Stomach (tissue), 9 donors: Measurements from ENCODE around the gene VAPB. TPM values are rescaled to one million over a fixed set of nuclear protein-coding genes. Genes with fewer than 3 reads are reported as not detected.
A peak's percentile ranks its signal among the peaks of the same experiment; 100 is the strongest.

Experiments used
- DNase-seq, 2 donors: peaks; one replicate each; pipeline versions ENCODE4 v3.0.0 to v3.0.0-alpha.2; 2013 to 2019
- H3K27ac ChIP-seq, 5 donors: fragments of 200-600 bp in 4 of 5; sonication (generic) in 4 of 5; one replicate each; pipeline ENCODE4 v1.5.1; 2013 to 2019; ENCODE audit warnings: mild to moderate bottlenecking in 1 of 5, moderate library complexity in 1 of 5
- H3K27me3 ChIP-seq, 3 donors: fragments of 200-600 bp; sonication (generic); one replicate each; pipeline ENCODE4 v1.5.1; 2017 to 2019; ENCODE audit warnings: mixed run types in 1 of 3
- H3K36me3 ChIP-seq, 4 donors: fragments of 200-600 bp; sonication (generic); 1 replicate in 3 of 4; 2 replicates in 1 of 4; pipeline ENCODE4 v1.5.1; 2016 to 2019
- H3K4me1 ChIP-seq, 4 donors: fragments of 200-600 bp; sonication (generic); one replicate each; pipeline ENCODE4 v1.5.1; 2016 to 2019
- H3K4me3 ChIP-seq, 4 donors: fragments of 200-600 bp; sonication (generic) in 3 of 4; one replicate each; pipeline ENCODE4 v1.5.1; 2016 to 2019; ENCODE audit warnings: mild to moderate bottlenecking in 1 of 4
- H3K9me3 ChIP-seq, 4 donors: fragments of 200-600 bp; sonication (generic); one replicate each; pipeline ENCODE4 v1.5.1; 2016 to 2019
- EP300 ChIP-seq: sonication (generic); formaldehyde crosslinking; IDR thresholded peaks from one replicate; pipeline ENCODE4 v1.6.1; 2017; ENCODE audit warnings: antibody characterized with exemption
- POLR2A ChIP-seq, 4 donors: fragments of 450-650 bp; IDR thresholded peaks; one replicate each; pipeline ENCODE4 v1.6.1; 2016; ENCODE audit warnings: antibody characterized with exemption in 4 of 4, control low read depth in 2 of 4, mild to moderate bottlenecking in 1 of 4, moderate library complexity in 1 of 4
- POLR2AphosphoS5 ChIP-seq, 3 donors: sonication (generic); formaldehyde crosslinking; IDR thresholded peaks; one replicate each; pipeline ENCODE4 v1.6.1; 2016; ENCODE audit warnings: antibody characterized with exemption in 3 of 3
- WGBS, 5 donors: extraction: QIAGEN DNeasy Blood & Tissue Kit in 3 of 5; methylation state at CpG; one replicate each; pipeline versions ENCODE4 v1.1.5 to v1.1.7; 2013 to 2018; 5-methylcytosine and 5-hydroxymethylcytosine counted together
- intact Hi-C: fragments of 100-400 bp; cut with DNase I; formaldehyde crosslinking; loops from one replicate; pipeline ENCODE4 v1.15.1; 2023; ENCODE audit warnings: low total_unique reads
- polyA plus RNA-seq, 3 donors: library from polyadenylated mRNA; stranded (reverse); fragments of 200-250 nt; gene quantifications; one replicate each; pipeline ENCODE4 v1.2.3, GENCODE V29; 2013
- total RNA-seq, 5 donors: library from RNA; depleted of rRNA; stranded (reverse); fragments of >200 nt; gene quantifications; one replicate each; pipeline versions ENCODE4 v1.1.0 to v1.2.3, GENCODE V29; 2014 to 2016
- TF ChIP-seq, protein P1 (sequence below), 7 experiments: fragments of 450-650 bp in 4 of 7; fragments of 200-600 bp in 3 of 7; sonication (generic) in 3 of 7; IDR thresholded peaks; one replicate each; pipeline ENCODE4 v1.5.1; 2016 to 2019; ENCODE audit warnings: antibody characterized with exemption in 7 of 7, control low read depth in 2 of 7, mild to moderate bottlenecking in 1 of 7
- donor health status: healthy with polysubstance abuse.
- donor health status: Bipolar disorder and iron deficiency.
- donor health status: healthy.

Gene VAPB
- total and polyA plus RNA-seq, 8 donors: 7.6 to 40.6 (median 18.2) TPM

DNA sequence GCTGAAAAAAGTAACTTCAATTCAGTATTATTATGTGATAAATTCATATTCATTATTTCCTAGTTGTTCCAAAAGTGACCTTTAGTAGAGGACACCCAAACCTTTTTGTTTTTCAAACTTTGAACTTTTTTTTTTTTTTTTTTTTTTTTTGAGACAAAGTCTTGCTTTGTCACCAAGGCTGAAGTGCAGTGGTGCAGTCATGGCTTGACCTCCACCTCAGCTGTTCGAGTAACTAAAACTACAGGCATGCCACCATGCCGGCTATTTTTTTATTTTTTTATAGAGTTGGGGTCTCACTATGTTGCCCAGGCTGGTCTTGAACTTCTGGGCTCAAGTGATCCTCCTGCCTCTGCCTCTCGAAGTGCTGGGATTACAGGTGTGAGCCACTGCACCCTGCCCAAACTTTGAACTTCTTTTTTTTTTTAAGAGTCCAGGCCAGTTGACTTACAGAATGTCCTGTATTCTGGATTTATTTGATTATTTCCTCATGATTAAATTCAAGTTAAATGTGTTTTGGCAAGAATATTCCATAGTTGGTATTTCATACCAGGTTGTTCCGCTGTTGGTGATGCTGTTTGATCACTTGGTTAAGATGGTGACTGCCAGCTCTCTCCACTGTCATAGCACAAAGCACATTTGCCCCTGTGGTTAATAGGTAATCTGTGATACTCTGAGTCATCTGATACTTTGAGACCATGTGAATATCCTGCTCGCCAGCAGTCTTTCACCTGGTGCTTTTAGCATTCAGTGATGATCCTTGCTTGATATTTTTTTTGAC lies 48.0 kb downstream of the VAPB start:
- Histone ChIP-seq H3K27ac (no peak overlapping the region), H3K4me1 (peaks cover 10 to 24% (median 19%) of the 10 kb centered on the region in 4 donors), H3K36me3 (peaks cover 0 to 43% (median 30%) of the 10 kb centered on the region in 4 donors), H3K9me3 (no peaks in the 10 kb centered on the region), H3K27me3 (no peaks in the 10 kb centered on the region), H3K4me3 (no peak overlapping the region)
- intact Hi-C loops: no loop called here
- TF ChIP-seq EP300 (no peak), POLR2A (IDR thresholded peaks at IDR 0.05) (no peak), POLR2AphosphoS5 (IDR thresholded peaks at IDR 0.05) (no peak)
- TF ChIP-seq, protein P1, sequence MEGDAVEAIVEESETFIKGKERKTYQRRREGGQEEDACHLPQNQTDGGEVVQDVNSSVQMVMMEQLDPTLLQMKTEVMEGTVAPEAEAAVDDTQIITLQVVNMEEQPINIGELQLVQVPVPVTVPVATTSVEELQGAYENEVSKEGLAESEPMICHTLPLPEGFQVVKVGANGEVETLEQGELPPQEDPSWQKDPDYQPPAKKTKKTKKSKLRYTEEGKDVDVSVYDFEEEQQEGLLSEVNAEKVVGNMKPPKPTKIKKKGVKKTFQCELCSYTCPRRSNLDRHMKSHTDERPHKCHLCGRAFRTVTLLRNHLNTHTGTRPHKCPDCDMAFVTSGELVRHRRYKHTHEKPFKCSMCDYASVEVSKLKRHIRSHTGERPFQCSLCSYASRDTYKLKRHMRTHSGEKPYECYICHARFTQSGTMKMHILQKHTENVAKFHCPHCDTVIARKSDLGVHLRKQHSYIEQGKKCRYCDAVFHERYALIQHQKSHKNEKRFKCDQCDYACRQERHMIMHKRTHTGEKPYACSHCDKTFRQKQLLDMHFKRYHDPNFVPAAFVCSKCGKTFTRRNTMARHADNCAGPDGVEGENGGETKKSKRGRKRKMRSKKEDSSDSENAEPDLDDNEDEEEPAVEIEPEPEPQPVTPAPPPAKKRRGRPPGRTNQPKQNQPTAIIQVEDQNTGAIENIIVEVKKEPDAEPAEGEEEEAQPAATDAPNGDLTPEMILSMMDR (IDR thresholded peaks at IDR 0.05): no peak
- no peak for DNase-seq
- WGBS, 5 donors: 73 to 95% (median 89%) methylated on average over 5 of the region's 5 CpGs

GRCh38 chr20:58438970-58439808 lies 50.2 kb downstream of the VAPB start:
- peak overlapping the region in 1 of 5 donors; percentile 23 for H3K27ac ChIP-seq
- H3K9me3 ChIP-seq: no peaks in the 10 kb centered on the region
- TF ChIP-seq, protein P1 (IDR thresholded peaks at IDR 0.05): no peak
- no peak for TF ChIP-seq POLR2A (IDR thresholded peaks at IDR 0.05)
- TF ChIP-seq POLR2AphosphoS5 (IDR thresholded peaks at IDR 0.05): no peak
- no peak for TF ChIP-seq EP300
- peaks cover 4 to 59% (median 48%) of the 10 kb centered on the region in 4 donors for H3K36me3 ChIP-seq
- intact Hi-C loops: no loop called here
- no peaks in the 10 kb centered on the region for H3K27me3 ChIP-seq
- WGBS, 5 donors: 77 to 89% (median 85%) methylated on average over 5 of the region's 5 CpGs
- no peak overlapping the region for H3K4me3 ChIP-seq
- no peak for DNase-seq
- H3K4me1 ChIP-seq: peaks cover 0 to 6% (median 2%) of the 10 kb centered on the region in 4 donors

- no peak for TF ChIP-seq EP300
- TF ChIP-seq, protein P1 (IDR thresholded peaks at IDR 0.05): no peak
- TF ChIP-seq POLR2A (IDR thresholded peaks at IDR 0.05): no peak
- TF ChIP-seq POLR2AphosphoS5 (IDR thresholded peaks at IDR 0.05): no peak
- Histone ChIP-seq H3K9me3 (no peaks in the 10 kb centered on the region), H3K27me3 (no peaks in the 10 kb centered on the region), H3K4me1 (peaks cover 0 to 6% (median 0%) of the 10 kb centered on the region in 4 donors), H3K4me3 (no peak overlapping the region), H3K36me3 (peaks cover 8 to 63% (median 58%) of the 10 kb centered on the region in 4 donors), H3K27ac (peak overlapping the region in 1 of 5 donors; percentile 23)
- 85 to 91% (median 87%) methylated on average over 5 of the region's 5 CpGs for WGBS, 5 donors
- intact Hi-C loops: loop anchor here (10.0 kb wide), 1 partner anchor 205 kb away; no protein-coding TSS in a partner anchor
- DNase-seq: no peak
Measured at GRCh38 chr20:58440021-58440767, 51.2 kb downstream of the VAPB start.

- Histone ChIP-seq H3K27me3 (no peaks in the 10 kb centered on the region), H3K4me1 (peaks cover 0 to 6% (median 0%) of the 10 kb centered on the region in 4 donors), H3K4me3 (no peak overlapping the region), H3K27ac (no peak overlapping the region), H3K9me3 (no peaks in the 10 kb centered on the region), H3K36me3 (peaks cover 9 to 74% (median 69%) of the 10 kb centered on the region in 4 donors)
- intact Hi-C loops: loop anchor here (10.0 kb wide), 1 partner anchor 207 kb away; no protein-coding TSS in a partner anchor
- DNase-seq: no peak
- TF ChIP-seq EP300 (no peak), POLR2A (IDR thresholded peaks at IDR 0.05) (no peak), POLR2AphosphoS5 (IDR thresholded peaks at IDR 0.05) (no peak)
- TF ChIP-seq, protein P1 (IDR thresholded peaks at IDR 0.05): no peak
Measured at GRCh38 chr20:58441723-58442122, 52.7 kb downstream of the VAPB start.
